Natural killer cell (primary cell): ENCODE results near the gene MPHOSPH6. TPM values are rescaled to one million over a fixed set of nuclear protein-coding genes. Genes with fewer than 3 reads are reported as not detected.

Experiments used
- ATAC-seq, 3 donors: fragments of 150-1000 bp in 2 of 3; fragments of 200-7000 bp in 1 of 3; cut with Tn5 transposase; 1 replicate in 1 of 3; 2 replicates in 2 of 3; pipeline ENCODE4 v1.10.0; 2021; ENCODE audit warnings: mild to moderate bottlenecking in 2 of 3, moderate library complexity in 2 of 3
- DNase-seq, 2 donors: peaks; one replicate each; pipeline versions ENCODE4 v3.0.0 to v3.0.0-alpha.2; 2013 to 2021; ENCODE audit warnings: mixed read lengths in 1 of 2
- H3K27ac ChIP-seq: one replicate; pipeline ENCODE4 v1.5.1; 2013; ENCODE audit warnings: mild to moderate bottlenecking, low read length
- H3K27me3 ChIP-seq: one replicate; pipeline ENCODE4 v1.6.1; 2013; ENCODE audit warnings: low read length; ENCODE audit not compliant: control insufficient read depth, insufficient read depth
- H3K36me3 ChIP-seq: one replicate; pipeline ENCODE4 v1.6.1; 2013; ENCODE audit warnings: low read length; ENCODE audit not compliant: control insufficient read depth, insufficient read depth
- H3K4me1 ChIP-seq: one replicate; pipeline ENCODE4 v1.6.1; 2013; ENCODE audit warnings: low read length; ENCODE audit not compliant: control insufficient read depth, insufficient read depth
- H3K4me3 ChIP-seq: one replicate; pipeline ENCODE4 v1.5.1; 2013; ENCODE audit warnings: low read length
- H3K9me3 ChIP-seq: one replicate; pipeline ENCODE4 v1.6.1; 2013; ENCODE audit warnings: low read length; ENCODE audit not compliant: control insufficient read depth, insufficient read depth
- H3K27ac Mint-ChIP-seq, 2 donors: one replicate each; pipeline ENCODE4 v1.8.0; 2022; ENCODE audit warnings: mild to moderate bottlenecking in 2 of 2, mixed read lengths in 2 of 2, moderate library complexity in 1 of 2
- H3K27me3 Mint-ChIP-seq, 2 donors: one replicate each; pipeline ENCODE4 v1.8.0; 2022; ENCODE audit warnings: low read depth in 2 of 2, mixed read lengths in 2 of 2
- H3K36me3 Mint-ChIP-seq: one replicate; pipeline ENCODE4 v1.8.0; 2022; ENCODE audit warnings: mixed read lengths
- H3K4me1 Mint-ChIP-seq, 2 donors: one replicate each; pipeline ENCODE4 v1.8.0; 2022; ENCODE audit warnings: mixed read lengths in 2 of 2
- H3K4me3 Mint-ChIP-seq: one replicate; pipeline ENCODE4 v1.8.0; 2022; ENCODE audit warnings: mild to moderate bottlenecking, moderate library complexity, mixed read lengths
- H3K9me3 Mint-ChIP-seq, 2 donors: one replicate each; pipeline ENCODE4 v1.8.0; 2022; ENCODE audit warnings: mixed read lengths in 2 of 2
- WGBS: methylation state at CpG from one replicate; pipeline ENCODE4 v1.1.7; 2013; ENCODE audit warnings: missing lambda C conversion rate; ENCODE audit not compliant: insufficient coverage; 5-methylcytosine and 5-hydroxymethylcytosine counted together
- intact Hi-C: fragments of 100-400 bp; cut with micrococcal nuclease; formaldehyde crosslinking; loops from one replicate; pipeline ENCODE4 v1.14.2; 2022
- total RNA-seq, 4 donors: library from RNA; stranded (reverse); fragments of 120-200 nt in 1 of 4; gene quantifications; one replicate each; pipeline versions ENCODE4 v1.2.3 to v1.2.4, GENCODE V29; 2013 to 2022
- TF ChIP-seq, protein P1 (sequence below): fragments of 200-600 bp; IDR thresholded peaks from one replicate; pipeline ENCODE4 v1.8.0; 2022; ENCODE audit warnings: antibody characterized with exemption

MPHOSPH6 gene
- total RNA-seq, 3 donors from 2014 or later (not counting 1 experiment from before 2014, with no cell fraction given) = 14.5 to 25.3 (median 15.5) TPM

DNA sequence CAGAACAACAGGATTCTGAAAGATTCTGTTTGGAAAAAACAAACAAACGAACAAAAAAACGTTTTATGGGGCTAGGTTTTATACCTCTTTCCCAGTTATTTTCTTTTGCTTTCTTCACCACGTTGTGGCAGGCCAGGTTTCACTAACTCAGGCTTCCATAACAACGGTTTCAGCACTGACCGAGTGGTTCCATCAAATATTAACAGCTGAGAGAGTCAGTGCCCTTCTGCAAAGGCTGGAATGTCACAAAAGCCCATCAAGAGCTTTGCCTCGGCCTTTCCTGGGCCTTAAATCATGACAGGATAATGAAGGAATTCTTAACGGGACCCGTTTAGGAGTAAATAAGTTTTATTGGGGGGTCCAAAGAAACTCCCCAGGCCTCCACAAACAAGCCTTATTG is 34.2 kb downstream of the MPHOSPH6 start:
- ATAC-seq = no peak
- H3K36me3 ChIP-seq = no peaks in the 10 kb centered on the region
- TF ChIP-seq, protein P1, sequence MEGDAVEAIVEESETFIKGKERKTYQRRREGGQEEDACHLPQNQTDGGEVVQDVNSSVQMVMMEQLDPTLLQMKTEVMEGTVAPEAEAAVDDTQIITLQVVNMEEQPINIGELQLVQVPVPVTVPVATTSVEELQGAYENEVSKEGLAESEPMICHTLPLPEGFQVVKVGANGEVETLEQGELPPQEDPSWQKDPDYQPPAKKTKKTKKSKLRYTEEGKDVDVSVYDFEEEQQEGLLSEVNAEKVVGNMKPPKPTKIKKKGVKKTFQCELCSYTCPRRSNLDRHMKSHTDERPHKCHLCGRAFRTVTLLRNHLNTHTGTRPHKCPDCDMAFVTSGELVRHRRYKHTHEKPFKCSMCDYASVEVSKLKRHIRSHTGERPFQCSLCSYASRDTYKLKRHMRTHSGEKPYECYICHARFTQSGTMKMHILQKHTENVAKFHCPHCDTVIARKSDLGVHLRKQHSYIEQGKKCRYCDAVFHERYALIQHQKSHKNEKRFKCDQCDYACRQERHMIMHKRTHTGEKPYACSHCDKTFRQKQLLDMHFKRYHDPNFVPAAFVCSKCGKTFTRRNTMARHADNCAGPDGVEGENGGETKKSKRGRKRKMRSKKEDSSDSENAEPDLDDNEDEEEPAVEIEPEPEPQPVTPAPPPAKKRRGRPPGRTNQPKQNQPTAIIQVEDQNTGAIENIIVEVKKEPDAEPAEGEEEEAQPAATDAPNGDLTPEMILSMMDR = no peak
- 94% methylated on average over 6 of the region's 8 CpGs for WGBS
- H3K27me3 ChIP-seq = no peaks in the 10 kb centered on the region
- Mint-ChIP-seq H3K4me3 (no peak overlapping the region), H3K27ac (no peak overlapping the region), H3K27me3 (no peaks in the 10 kb centered on the region), H3K4me1 (peaks cover 9 to 14% of the 10 kb centered on the region in 2 donors), H3K36me3 (peaks cover 6% of the 10 kb centered on the region), H3K9me3 (no peaks in the 10 kb centered on the region)
- no peak for DNase-seq
- H3K9me3 ChIP-seq = no peaks in the 10 kb centered on the region
- intact Hi-C loops = no loop called here
- no peak overlapping the region for H3K27ac ChIP-seq
- H3K4me1 ChIP-seq = peaks cover 4% of the 10 kb centered on the region
- no peak overlapping the region for H3K4me3 ChIP-seq

DNA sequence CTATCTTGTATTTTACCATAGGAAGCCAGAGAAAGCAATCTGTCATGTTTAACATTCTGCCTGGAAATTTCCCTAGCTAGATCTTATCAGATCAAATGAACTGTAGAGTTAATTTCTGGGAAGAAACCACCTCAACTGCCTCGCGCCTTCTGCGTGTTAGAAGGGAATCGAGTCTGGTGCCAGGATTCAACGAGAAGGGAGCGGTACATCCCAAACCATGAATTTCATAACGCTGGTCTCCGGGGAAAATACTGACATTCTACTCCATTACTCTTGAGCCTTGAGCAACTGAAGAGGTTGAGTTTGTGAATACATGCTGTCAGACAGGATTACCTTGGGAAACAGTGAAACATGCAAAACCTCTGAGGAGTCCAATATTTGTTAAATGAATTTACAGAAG is 35.2 kb downstream of the MPHOSPH6 start:
- H3K27ac ChIP-seq = no peak overlapping the region
- no peaks in the 10 kb centered on the region for H3K9me3 ChIP-seq
- no peak overlapping the region for H3K27ac Mint-ChIP-seq
- intact Hi-C loops = no loop called here
- no peaks in the 10 kb centered on the region for H3K27me3 ChIP-seq
- peaks cover 9 to 14% of the 10 kb centered on the region in 2 donors for H3K4me1 Mint-ChIP-seq
- TF ChIP-seq, protein P1 = no peak
- H3K4me3 Mint-ChIP-seq = no peak overlapping the region
- no peak overlapping the region for H3K4me3 ChIP-seq
- H3K36me3 Mint-ChIP-seq = peaks cover 6% of the 10 kb centered on the region
- H3K9me3 Mint-ChIP-seq = no peaks in the 10 kb centered on the region
- DNase-seq = no peak
- H3K27me3 Mint-ChIP-seq = no peaks in the 10 kb centered on the region
- no peaks in the 10 kb centered on the region for H3K36me3 ChIP-seq
- peaks cover 4% of the 10 kb centered on the region for H3K4me1 ChIP-seq
- WGBS = 96% methylated on average over 8 of the region's 8 CpGs
- no peak for ATAC-seq

DNA sequence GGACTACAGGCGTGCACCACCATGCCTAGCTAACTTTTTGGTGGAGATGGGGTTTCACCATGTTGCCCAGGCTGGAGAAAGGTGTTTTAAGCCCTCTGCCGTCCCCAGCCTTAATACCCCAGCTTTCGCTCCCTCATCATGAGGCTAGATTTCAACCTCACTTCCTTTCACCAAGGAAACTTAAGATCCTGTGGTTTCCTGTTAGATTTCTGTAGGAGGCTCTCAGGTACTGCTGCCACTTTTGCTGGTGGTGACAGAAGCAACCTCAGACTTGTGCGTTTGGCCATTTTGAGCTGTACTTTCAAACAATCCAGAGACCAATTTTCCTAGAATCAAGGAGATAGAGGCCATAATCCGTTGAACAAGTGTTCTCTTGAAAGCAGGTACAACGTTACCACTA is 36.2 kb downstream of the MPHOSPH6 start:
- H3K4me1 ChIP-seq = peaks cover 4% of the 10 kb centered on the region
- no peaks in the 10 kb centered on the region for H3K9me3 ChIP-seq
- no peaks in the 10 kb centered on the region for H3K36me3 ChIP-seq
- intact Hi-C loops = no loop called here
- WGBS = 50% methylated on average over 4 of the region's 6 CpGs
- Mint-ChIP-seq H3K4me1 (peaks cover 9 to 11% of the 10 kb centered on the region in 2 donors), H3K4me3 (no peak overlapping the region), H3K27ac (no peak overlapping the region), H3K9me3 (no peaks in the 10 kb centered on the region), H3K27me3 (no peaks in the 10 kb centered on the region), H3K36me3 (peaks cover 2% of the 10 kb centered on the region)
- no peak for ATAC-seq
- DNase-seq = peak in 1 of 2 donors; percentile 39
- H3K4me3 ChIP-seq = no peak overlapping the region
- H3K27ac ChIP-seq = no peak overlapping the region
- no peaks in the 10 kb centered on the region for H3K27me3 ChIP-seq
- TF ChIP-seq, protein P1 = no peak

DNA sequence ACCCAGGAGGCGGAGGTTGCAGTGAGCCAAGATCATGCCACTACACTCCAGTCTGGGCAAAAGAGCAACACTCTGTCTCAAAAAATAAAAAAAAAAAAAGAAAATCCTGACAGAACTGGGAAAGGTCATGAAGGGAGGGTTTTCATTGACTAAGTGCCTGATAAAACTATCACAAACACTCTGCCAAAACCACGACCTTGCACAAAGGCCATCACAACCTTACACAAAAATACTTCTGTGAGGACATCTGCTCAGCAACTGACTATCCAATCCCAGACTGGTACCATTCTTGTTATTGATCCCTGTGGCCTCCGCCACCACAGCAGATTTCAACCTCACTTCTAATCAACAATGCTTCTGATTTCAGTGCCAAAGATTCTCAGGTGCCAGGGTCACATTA is 40.1 kb downstream of the MPHOSPH6 start:
- no peak overlapping the region for H3K27ac ChIP-seq
- ATAC-seq = no peak
- Mint-ChIP-seq H3K36me3 (no peaks in the 10 kb centered on the region), H3K9me3 (no peaks in the 10 kb centered on the region), H3K27ac (no peak overlapping the region), H3K27me3 (peaks cover 0 to 3% of the 10 kb centered on the region in 2 donors), H3K4me1 (peaks cover 9% of the 10 kb centered on the region in 2 donors), H3K4me3 (no peak overlapping the region)
- no peak overlapping the region for H3K4me3 ChIP-seq
- TF ChIP-seq, protein P1 = no peak
- H3K27me3 ChIP-seq = no peaks in the 10 kb centered on the region
- H3K4me1 ChIP-seq = peaks cover 4% of the 10 kb centered on the region
- intact Hi-C loops = no loop called here
- no peaks in the 10 kb centered on the region for H3K9me3 ChIP-seq
- H3K36me3 ChIP-seq = no peaks in the 10 kb centered on the region
- DNase-seq = no peak
- WGBS = 86% methylated on average over 3 of the region's 3 CpGs
